BLaER1 treated with 17β-estradiol and CSF1 and Interleukin-3, amounts not matched to agents 10 nM and 100 nM (cell line): ENCODE measurements around the gene ABCD3.

ENCODE experiments used
- H3K27ac ChIP-seq, 11 experiments: shearing (Covaris generic); formaldehyde crosslinking; 2 replicates each; pipeline ENCODE4 v1.8.1; 2022
- H3K27me3 ChIP-seq, 11 experiments: shearing (Covaris generic); formaldehyde crosslinking; 2 replicates each; pipeline ENCODE4 v1.8.1; 2022
- H3K36me3 ChIP-seq, 11 experiments: shearing (Covaris generic); formaldehyde crosslinking; 2 replicates each; pipeline ENCODE4 v1.8.1; 2022
- H3K4me1 ChIP-seq, 10 experiments: shearing (Covaris generic); formaldehyde crosslinking; 2 replicates each; pipeline ENCODE4 v1.8.1; 2022
- H3K4me2 ChIP-seq, 11 experiments: shearing (Covaris generic); formaldehyde crosslinking; 2 replicates each; pipeline ENCODE4 v1.8.1; 2022
- H3K4me3 ChIP-seq, 10 experiments: shearing (Covaris generic); formaldehyde crosslinking; 2 replicates each; pipeline ENCODE4 v1.8.1; 2022
- H3K9ac ChIP-seq, 11 experiments: shearing (Covaris generic); formaldehyde crosslinking; 2 replicates each; pipeline ENCODE4 v1.8.1; 2022
- H3K9me3 ChIP-seq, 11 experiments: shearing (Covaris generic); formaldehyde crosslinking; replicated peaks in 1 of 11; 2 replicates each; pipeline ENCODE4 v1.8.1; 2022
- H4K20me1 ChIP-seq, 11 experiments: shearing (Covaris generic); formaldehyde crosslinking; 2 replicates each; pipeline ENCODE4 v1.8.1; 2022
- Cebpa-rat ChIP-seq, 11 experiments: shearing (Covaris generic); IDR thresholded peaks; 2 replicates each; pipeline ENCODE4 v1.8.1; 2022

The ABCD3 gene

GRCh38 chr1:94463056-94463764 lies 45.0 kb downstream of the ABCD3 start:
- Histone ChIP-seq H3K27ac (no peak overlapping the region), H3K9ac (0 out of 22 replicates have a peak overlapping the region, but pooled peaks of 1 of the 11 experiments have one; percentile 13), H3K4me2 (peak overlapping the region in 2 of 11 experiments; percentile 32 to 44; a peak in 3 of 22 replicates), H3K36me3 (peaks cover 8 to 42% (median 17%) of the 10 kb centered on the region in 11 experiments; a peak in 20 of 22 replicates), H4K20me1 (no peaks in the 10 kb centered on the region; a peak in 1 of 22 replicates), H3K27me3 (no peaks in the 10 kb centered on the region), H3K9me3 (no peaks in the 10 kb centered on the region), H3K4me3 (no peak overlapping the region), H3K4me1 (peaks cover 0 to 13% (median 0%) of the 10 kb centered on the region in 10 experiments; a peak in 5 of 20 replicates)
- no peak for TF ChIP-seq Cebpa-rat (IDR thresholded peaks at IDR 0.05)

- no peak overlapping the region for H3K4me3 ChIP-seq
- peaks cover 8 to 42% (median 17%) of the 10 kb centered on the region in 11 experiments; a peak in 20 of 22 replicates for H3K36me3 ChIP-seq
- peak overlapping the region in 1 of 11 experiments; percentile 44; a peak in 1 of 22 replicates for H3K4me2 ChIP-seq
- peaks cover 0 to 13% (median 0%) of the 10 kb centered on the region in 10 experiments; a peak in 5 of 20 replicates for H3K4me1 ChIP-seq
- no peak for TF ChIP-seq Cebpa-rat (IDR thresholded peaks at IDR 0.05)
- H4K20me1 ChIP-seq = no peaks in the 10 kb centered on the region; a peak in 1 of 22 replicates
- H3K9ac ChIP-seq = no peak overlapping the region
- no peaks in the 10 kb centered on the region for H3K9me3 ChIP-seq
- no peaks in the 10 kb centered on the region for H3K27me3 ChIP-seq
- H3K27ac ChIP-seq = no peak overlapping the region
Observed at GRCh38 chr1:94463765-94464330, 45.7 kb downstream of the ABCD3 start.

- H3K36me3 ChIP-seq = peaks cover 5 to 34% (median 16%) of the 10 kb centered on the region in 11 experiments; a peak in 20 of 22 replicates
- no peak overlapping the region for H3K4me2 ChIP-seq
- no peak overlapping the region for H3K9ac ChIP-seq
- H3K4me3 ChIP-seq = no peak overlapping the region
- H4K20me1 ChIP-seq = no peaks in the 10 kb centered on the region
- no peaks in the 10 kb centered on the region for H3K9me3 ChIP-seq
- no peaks in the 10 kb centered on the region for H3K27me3 ChIP-seq
- no peaks in the 10 kb centered on the region for H3K4me1 ChIP-seq
- no peak overlapping the region for H3K27ac ChIP-seq
- no peak for TF ChIP-seq Cebpa-rat (IDR thresholded peaks at IDR 0.05)
Observed at GRCh38 chr1:94468708-94469107, 50.5 kb downstream of the ABCD3 start.

GRCh38 chr1:94471271-94471670 lies 53.1 kb downstream of the ABCD3 start:
- H3K27me3 ChIP-seq = no peaks in the 10 kb centered on the region
- H3K4me3 ChIP-seq = no peak overlapping the region
- no peak overlapping the region for H3K27ac ChIP-seq
- peaks cover 0 to 17% (median 9%) of the 10 kb centered on the region in 11 experiments; a peak in 9 of 22 replicates for H3K36me3 ChIP-seq
- no peak for TF ChIP-seq Cebpa-rat (IDR thresholded peaks at IDR 0.05)
- H4K20me1 ChIP-seq = no peaks in the 10 kb centered on the region
- no peak overlapping the region for H3K9ac ChIP-seq
- no peaks in the 10 kb centered on the region for H3K9me3 ChIP-seq
- no peak overlapping the region for H3K4me2 ChIP-seq
- H3K4me1 ChIP-seq = no peaks in the 10 kb centered on the region

DNA sequence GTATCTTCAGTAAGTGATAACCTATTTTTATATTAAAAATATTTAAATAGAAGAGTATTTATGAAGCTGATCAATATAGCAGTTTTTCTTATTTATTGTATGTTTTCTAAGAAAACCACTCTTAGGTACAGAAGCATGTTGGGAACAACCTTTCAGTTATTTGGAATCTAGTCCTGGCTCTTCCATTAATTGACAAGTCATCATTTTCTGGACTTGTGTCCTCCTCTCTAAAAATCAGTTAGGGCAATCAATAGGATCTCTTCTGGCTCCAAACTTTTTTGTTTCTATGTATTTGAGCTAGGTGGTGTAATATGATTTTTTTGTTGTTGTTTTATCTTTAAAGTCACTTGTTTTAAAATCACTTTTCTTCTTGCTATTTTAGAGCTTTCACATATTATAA lies 57.0 kb downstream of the ABCD3 start:
- H3K9me3 ChIP-seq = no peaks in the 10 kb centered on the region
- H3K4me1 ChIP-seq = no peaks in the 10 kb centered on the region
- peaks cover 0 to 29% (median 16%) of the 10 kb centered on the region in 11 experiments; a peak in 11 of 22 replicates for H3K36me3 ChIP-seq
- TF ChIP-seq Cebpa-rat (IDR thresholded peaks at IDR 0.05) = no peak
- H3K27ac ChIP-seq = no peak overlapping the region
- no peak overlapping the region for H3K4me2 ChIP-seq
- H3K27me3 ChIP-seq = no peaks in the 10 kb centered on the region
- H4K20me1 ChIP-seq = no peaks in the 10 kb centered on the region
- no peak overlapping the region for H3K4me3 ChIP-seq
- H3K9ac ChIP-seq = no peak overlapping the region

DNA sequence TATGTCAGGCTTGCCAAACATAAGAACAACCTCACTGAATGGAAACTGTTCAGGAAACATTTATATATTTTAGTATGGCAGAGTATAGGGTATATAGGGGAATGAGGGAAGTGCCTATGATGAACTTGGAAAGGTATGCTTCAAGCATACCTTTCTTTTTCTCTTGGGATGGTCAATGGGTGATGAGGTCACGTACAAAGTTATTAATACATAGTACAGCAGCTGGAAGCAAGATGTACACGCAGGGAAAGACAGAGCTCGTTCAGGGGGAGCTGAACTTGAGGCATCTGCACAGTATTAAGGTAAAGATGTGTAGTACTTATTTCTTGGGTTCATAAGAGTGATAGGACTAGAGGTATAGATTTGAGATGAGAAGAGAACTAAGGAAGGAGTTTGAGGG lies 61.5 kb downstream of the ABCD3 start:
- Histone ChIP-seq H3K36me3 (peaks cover 10 to 42% (median 23%) of the 10 kb centered on the region in 11 experiments; a peak in 16 of 22 replicates), H4K20me1 (no peaks in the 10 kb centered on the region), H3K9me3 (no peaks in the 10 kb centered on the region), H3K4me3 (no peak overlapping the region), H3K4me1 (no peaks in the 10 kb centered on the region), H3K9ac (no peak overlapping the region), H3K27ac (no peak overlapping the region), H3K4me2 (no peak overlapping the region), H3K27me3 (no peaks in the 10 kb centered on the region)
- TF ChIP-seq Cebpa-rat (IDR thresholded peaks at IDR 0.05) = no peak

DNA sequence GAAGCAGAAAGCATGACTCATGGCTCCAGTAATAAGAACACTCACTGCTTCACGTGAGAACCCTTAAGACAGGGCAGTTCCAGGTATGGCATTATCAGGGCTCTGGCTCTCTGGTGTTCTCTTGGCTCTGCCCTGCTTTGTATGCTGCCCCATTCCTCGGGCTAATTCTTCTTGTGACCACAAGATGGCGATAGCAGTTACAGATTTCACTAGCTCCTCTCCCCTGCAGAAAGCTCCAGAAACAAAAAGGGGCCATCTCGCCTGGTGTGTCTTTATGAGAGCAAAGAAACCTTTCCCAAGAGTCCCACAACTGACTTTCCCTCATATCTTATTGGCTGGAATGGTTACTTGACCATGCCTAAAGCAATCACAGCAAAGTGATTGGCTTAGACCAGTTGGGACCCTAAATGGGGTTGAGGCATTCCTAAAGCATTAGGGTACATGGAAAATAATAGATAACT lies 63.3 kb downstream of the ABCD3 start:
- Histone ChIP-seq H3K4me3 (no peak overlapping the region), H3K36me3 (peaks cover 8 to 35% (median 22%) of the 10 kb centered on the region in 11 experiments; a peak in 16 of 22 replicates), H4K20me1 (no peaks in the 10 kb centered on the region), H3K4me2 (no peak overlapping the region), H3K9ac (no peak overlapping the region), H3K9me3 (no peaks in the 10 kb centered on the region), H3K27ac (no peak overlapping the region), H3K27me3 (no peaks in the 10 kb centered on the region), H3K4me1 (no peaks in the 10 kb centered on the region)
- no peak for TF ChIP-seq Cebpa-rat (IDR thresholded peaks at IDR 0.05)

DNA sequence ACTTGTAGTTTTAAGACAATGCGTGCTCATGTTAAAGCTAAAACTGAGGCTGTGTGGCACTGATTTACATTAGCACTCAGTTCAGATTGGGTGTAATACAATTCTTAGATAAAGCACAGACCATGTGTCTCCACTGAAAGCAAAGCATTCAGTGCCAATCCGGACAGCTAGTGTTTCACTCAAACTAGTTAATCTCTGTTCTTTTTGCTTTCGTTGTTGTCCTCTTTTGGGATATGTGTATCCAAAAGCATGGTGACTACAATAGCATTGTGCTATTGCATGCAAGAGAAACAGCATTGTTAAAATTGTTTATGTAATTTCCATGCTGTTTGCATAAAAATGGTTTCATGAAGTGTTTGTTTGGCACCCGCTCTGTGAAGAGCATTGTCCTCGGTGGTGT lies 68.8 kb downstream of the ABCD3 start:
- Histone ChIP-seq H3K4me3 (no peak overlapping the region), H4K20me1 (no peaks in the 10 kb centered on the region)
- TF ChIP-seq Cebpa-rat (IDR thresholded peaks at IDR 0.05) = no peak

GRCh38 chr1:94490556-94490955 lies 72.4 kb downstream of the ABCD3 start:
- TF ChIP-seq Cebpa-rat (IDR thresholded peaks at IDR 0.05) = no peak
- Histone ChIP-seq H3K4me1 (no peaks in the 10 kb centered on the region), H4K20me1 (no peaks in the 10 kb centered on the region), H3K36me3 (peaks cover 22 to 56% (median 30%) of the 10 kb centered on the region in 11 experiments), H3K27me3 (no peaks in the 10 kb centered on the region), H3K4me2 (no peak overlapping the region), H3K9ac (no peak overlapping the region), H3K27ac (no peak overlapping the region), H3K9me3 (peaks cover 0 to 12% (median 6%) of the 10 kb centered on the region in 11 experiments; a peak in 7 of 22 replicates), H3K4me3 (no peak overlapping the region)

More for the DNA sequence above, 68.8 kb downstream of the ABCD3 start:
- H3K4me2 ChIP-seq = no peak overlapping the region
- H3K27me3 ChIP-seq = no peaks in the 10 kb centered on the region
- H3K9me3 ChIP-seq = peaks cover 0 to 5% (median 0%) of the 10 kb centered on the region in 11 experiments; a peak in 1 of 22 replicates
- no peak overlapping the region for H3K9ac ChIP-seq
- H3K4me1 ChIP-seq = no peaks in the 10 kb centered on the region
- peaks cover 18 to 49% (median 35%) of the 10 kb centered on the region in 11 experiments; a peak in 21 of 22 replicates for H3K36me3 ChIP-seq
- H3K27ac ChIP-seq = no peak overlapping the region
